GM20000 (cell line): ENCODE data around the gene ANO9.
A peak's percentile ranks its signal among the peaks of the same experiment; 100 is the strongest.

Experiments
- DNase-seq: peaks from one replicate; pipeline ENCODE4 v3.0.0; 2012; ENCODE audit warnings: low spot score
- TF ChIP-seq, protein P1 (sequence below): IDR thresholded peaks from 2 replicates; pipeline ENCODE4 v1.5.1; 2012; ENCODE audit warnings: mild to moderate bottlenecking, control low read depth; ENCODE audit errors: extremely low read depth, missing control alignments

ANO9 gene

DNA sequence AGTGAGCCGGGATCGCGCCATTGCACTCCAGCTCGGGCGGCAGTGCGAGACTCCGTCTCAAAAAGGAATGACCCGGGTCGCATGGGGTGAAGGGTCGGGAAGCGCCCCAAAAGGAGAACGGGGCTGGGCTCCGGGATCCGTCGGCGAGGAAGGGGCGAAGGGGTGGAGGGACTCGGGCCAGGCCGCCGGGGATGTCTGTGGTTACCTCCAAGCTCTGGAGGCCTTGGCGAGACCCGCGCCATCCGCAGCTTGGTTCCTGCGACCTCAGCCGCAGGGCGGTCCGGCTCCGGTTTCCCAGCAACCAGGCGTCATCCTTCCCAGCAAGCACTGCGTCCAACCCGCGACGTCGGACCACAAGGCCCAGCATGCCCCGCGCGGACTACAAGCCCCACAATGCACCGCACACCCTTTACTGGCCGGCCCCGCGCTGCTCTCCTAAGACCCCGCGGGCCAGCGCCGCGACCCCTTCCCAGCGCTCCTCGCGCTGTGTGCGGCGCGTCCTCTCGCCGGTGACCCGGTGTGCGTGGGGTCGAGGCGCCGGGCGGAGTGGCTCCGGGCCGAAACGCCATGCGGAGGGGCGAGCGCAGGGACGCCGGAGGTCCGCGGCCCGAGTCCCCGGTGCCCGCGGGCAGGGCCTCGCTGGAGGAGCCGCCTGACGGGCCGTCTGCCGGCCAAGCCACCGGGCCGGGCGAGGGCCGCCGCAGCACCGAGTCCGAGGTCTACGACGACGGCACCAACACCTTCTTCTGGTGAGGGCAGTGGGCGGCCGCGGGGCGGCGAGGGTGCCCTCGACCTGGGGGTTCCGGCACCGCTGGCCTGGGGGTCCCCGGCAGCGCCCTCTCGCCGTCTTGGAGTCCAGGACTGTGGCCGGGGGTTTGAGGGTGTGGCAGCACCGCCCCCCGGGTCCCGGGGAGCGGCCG lies 8.3 kb upstream of the ANO9 start, which contains the start of gene PTDSS2:
Gene PTDSS2, plus strand, starts transcription at position 391 of the 920 bp plus-strand sequence. Its CDS starts 177 bp downstream, at position 568.
- peak; percentile 98 for DNase-seq
- TF ChIP-seq, protein P1, sequence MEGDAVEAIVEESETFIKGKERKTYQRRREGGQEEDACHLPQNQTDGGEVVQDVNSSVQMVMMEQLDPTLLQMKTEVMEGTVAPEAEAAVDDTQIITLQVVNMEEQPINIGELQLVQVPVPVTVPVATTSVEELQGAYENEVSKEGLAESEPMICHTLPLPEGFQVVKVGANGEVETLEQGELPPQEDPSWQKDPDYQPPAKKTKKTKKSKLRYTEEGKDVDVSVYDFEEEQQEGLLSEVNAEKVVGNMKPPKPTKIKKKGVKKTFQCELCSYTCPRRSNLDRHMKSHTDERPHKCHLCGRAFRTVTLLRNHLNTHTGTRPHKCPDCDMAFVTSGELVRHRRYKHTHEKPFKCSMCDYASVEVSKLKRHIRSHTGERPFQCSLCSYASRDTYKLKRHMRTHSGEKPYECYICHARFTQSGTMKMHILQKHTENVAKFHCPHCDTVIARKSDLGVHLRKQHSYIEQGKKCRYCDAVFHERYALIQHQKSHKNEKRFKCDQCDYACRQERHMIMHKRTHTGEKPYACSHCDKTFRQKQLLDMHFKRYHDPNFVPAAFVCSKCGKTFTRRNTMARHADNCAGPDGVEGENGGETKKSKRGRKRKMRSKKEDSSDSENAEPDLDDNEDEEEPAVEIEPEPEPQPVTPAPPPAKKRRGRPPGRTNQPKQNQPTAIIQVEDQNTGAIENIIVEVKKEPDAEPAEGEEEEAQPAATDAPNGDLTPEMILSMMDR: no peak

DNA sequence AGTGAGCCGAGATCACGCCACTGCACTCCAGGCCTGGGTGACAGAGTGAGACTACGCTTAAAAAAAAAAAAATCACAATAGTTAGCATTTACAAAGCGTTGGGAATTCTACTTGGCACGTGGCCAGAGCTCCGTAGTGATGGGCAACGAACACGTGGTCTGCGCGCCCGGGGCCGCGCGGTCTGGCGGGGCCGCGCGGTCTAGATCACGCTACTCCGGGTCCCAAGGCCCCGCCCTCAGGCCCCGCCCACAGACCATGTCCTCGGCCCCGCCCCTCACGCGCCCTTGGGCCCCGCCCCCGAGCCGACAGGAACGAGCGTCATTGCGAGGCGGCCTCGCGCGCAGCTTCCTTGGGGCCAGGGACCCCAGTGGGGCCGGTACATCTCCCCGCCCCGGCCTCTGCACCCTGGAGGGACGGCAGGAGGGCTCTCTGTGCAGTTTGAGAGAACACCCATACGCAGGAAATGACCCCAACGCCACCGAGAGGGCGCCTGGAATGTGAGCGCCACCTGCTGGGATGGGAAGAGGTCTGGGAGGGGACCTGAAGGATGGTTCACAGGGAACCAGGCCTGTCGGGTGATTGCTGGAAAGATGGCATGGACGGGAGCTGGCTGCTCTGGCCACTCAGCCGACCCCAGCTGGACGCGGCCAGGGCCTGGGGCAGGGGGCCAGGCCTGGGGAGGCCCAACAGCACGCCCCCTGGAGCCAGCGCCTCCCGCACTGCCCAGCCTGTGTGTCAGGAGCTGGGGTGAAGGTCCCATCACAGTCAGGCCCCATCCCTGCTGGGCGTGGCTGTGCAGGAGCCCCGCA lies 6.3 kb upstream of the ANO9 start:
- TF ChIP-seq, protein P1: peak; percentile 81
- DNase-seq: peak; percentile 98

GRCh38 chr11:446891-447290 lies 5.1 kb upstream of the ANO9 start:
- DNase-seq: no peak
- TF ChIP-seq, protein P1: no peak

GRCh38 chr11:445765-446588 lies 4.2 kb upstream of the ANO9 start:
- DNase-seq: no peak
- TF ChIP-seq, protein P1: no peak

- no peak for DNase-seq
- TF ChIP-seq, protein P1: no peak
These were observed 2.8 kb upstream of the ANO9 start for GRCh38 chr11:444396-445144.

DNA sequence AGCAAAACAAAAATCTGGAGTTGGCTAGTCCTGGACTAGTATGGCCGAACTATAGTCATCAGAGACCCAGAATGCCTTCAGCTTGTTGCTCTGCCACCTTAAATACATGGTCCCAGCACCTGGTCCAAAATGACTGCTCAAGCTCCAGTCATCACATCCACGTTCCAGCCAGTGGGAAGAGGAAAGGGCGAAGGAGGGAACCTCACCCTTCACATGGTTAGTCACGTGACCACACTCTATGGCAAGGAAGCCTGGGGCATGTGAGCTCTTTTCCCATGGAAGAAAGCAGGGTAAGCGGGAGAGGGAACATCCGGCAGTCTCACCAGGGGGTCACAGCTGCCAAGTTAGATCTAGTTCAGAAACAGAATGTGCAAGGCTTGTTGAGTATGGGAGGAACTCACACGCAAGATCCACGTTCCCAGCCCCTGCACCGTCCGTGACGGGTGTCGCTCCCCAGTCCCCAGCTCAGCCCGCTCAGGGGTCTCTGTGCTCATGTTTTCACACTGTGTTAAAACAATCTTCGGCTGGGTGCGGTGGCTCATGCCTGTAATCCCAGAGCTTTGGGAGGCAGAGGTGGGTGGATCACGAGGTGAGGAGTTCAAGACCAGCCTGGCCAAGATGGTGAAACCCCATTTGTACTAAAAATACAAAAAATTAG lies 1.9 kb upstream of the ANO9 start:
- DNase-seq: no peak
- TF ChIP-seq, protein P1: no peak
